GM12878 (cell line): Measurements from ENCODE around the gene PAPOLA. TPM values are rescaled to one million over a fixed set of nuclear protein-coding genes. Genes with fewer than 3 reads are reported as not detected.

Experiments
- CEBPZ ChIP-seq: fragments of 150-350 bp; IDR thresholded peaks from 2 replicates; pipeline ENCODE4 v1.6.1; 2016; ENCODE audit warnings: low read depth, low read length
- ESRRA ChIP-seq: IDR thresholded peaks from 2 replicates; pipeline ENCODE4 v1.6.1; 2012; ENCODE audit warnings: mild to moderate bottlenecking, low read length, improper control_type of control experiment
- ETV6 ChIP-seq, 2 experiments: fragments of 450-650 bp in 1 of 2; IDR thresholded peaks in 1 of 2; conservative IDR thresholded peaks in 1 of 2; 2 replicates each; pipeline ENCODE4 v1.6.1; 2014; ENCODE audit warnings: antibody characterized with exemption in 1 of 2, borderline replicate concordance in 1 of 2, low read depth in 1 of 2, mild to moderate bottlenecking in 1 of 2, moderate library complexity in 1 of 2
- GATAD2B ChIP-seq: fragments of 450-650 bp; conservative IDR thresholded peaks from 2 replicates; pipeline ENCODE4 v1.6.1; 2017; ENCODE audit warnings: low read depth, mild to moderate bottlenecking, moderate library complexity
- HDAC2 ChIP-seq: fragments of 200-600 bp; sonication (generic); IDR thresholded peaks from 2 replicates; pipeline ENCODE4 v1.6.1; 2017
- HDGF ChIP-seq: fragments of 450-650 bp; IDR thresholded peaks from 2 replicates; pipeline ENCODE4 v1.6.1; 2016; ENCODE audit warnings: antibody characterized with exemption
- IRF4 ChIP-seq: IDR thresholded peaks from 2 replicates; pipeline ENCODE4 v1.6.1; 2011; ENCODE audit warnings: low read depth, low read length
- MEF2A ChIP-seq: IDR thresholded peaks from 2 replicates; pipeline ENCODE4 v1.6.1; 2011; ENCODE audit warnings: low read depth, mild to moderate bottlenecking, low read length, moderate library complexity; ENCODE audit not compliant: insufficient read depth
- NBN ChIP-seq: fragments of 450-650 bp; IDR thresholded peaks from 2 replicates; pipeline ENCODE4 v1.6.1; 2016
- NFXL1 ChIP-seq: fragments of 450-650 bp; IDR thresholded peaks from 2 replicates; pipeline ENCODE4 v1.6.1; 2017; ENCODE audit warnings: antibody characterized with exemption, mild to moderate bottlenecking, borderline replicate concordance
- NKRF ChIP-seq: fragments of 450-650 bp; conservative IDR thresholded peaks from 2 replicates; pipeline ENCODE4 v1.6.1; 2017; ENCODE audit warnings: mild to moderate bottlenecking, moderate library complexity
- PBX3 ChIP-seq: IDR thresholded peaks from 2 replicates; pipeline ENCODE4 v1.6.1; 2011; ENCODE audit warnings: mild to moderate bottlenecking, low read depth, low read length, moderate library complexity; ENCODE audit not compliant: insufficient replicate concordance
- PML ChIP-seq: IDR thresholded peaks from 2 replicates; pipeline ENCODE4 v1.6.1; 2012; ENCODE audit warnings: low read length, inconsistent platforms
- POLR2A ChIP-seq: IDR thresholded peaks from 2 replicates; pipeline ENCODE4 v1.6.1; 2011; ENCODE audit warnings: low read depth, mild to moderate bottlenecking, low read length
- POLR2AphosphoS2 ChIP-seq: IDR thresholded peaks from 2 replicates; pipeline ENCODE4 v1.6.1; 2011; ENCODE audit warnings: low read depth, mild to moderate bottlenecking, low read length, improper control_type of control experiment, moderate library complexity
- RCOR1 ChIP-seq: conservative IDR thresholded peaks from 2 replicates; pipeline ENCODE4 v1.6.1; 2012; ENCODE audit warnings: low read depth, low read length, improper control_type of control experiment
- RELB ChIP-seq: fragments of 450-650 bp; IDR thresholded peaks from 2 replicates; pipeline ENCODE4 v1.6.1; 2017; ENCODE audit warnings: low read depth, mild to moderate bottlenecking, moderate library complexity
- SMARCA5 ChIP-seq: fragments of 450-650 bp; IDR thresholded peaks from 2 replicates; pipeline ENCODE4 v1.6.1; 2017; ENCODE audit warnings: mild to moderate bottlenecking
- SUZ12 ChIP-seq: fragments of 200-600 bp; sonication (generic); IDR thresholded peaks from one replicate; pipeline ENCODE4 v1.6.1; 2018; ENCODE audit warnings: antibody characterized with exemption, mild to moderate bottlenecking; ENCODE audit not compliant: unreplicated experiment
- ZBTB4 ChIP-seq: fragments of 450-650 bp; formaldehyde crosslinking; IDR thresholded peaks from 2 replicates; pipeline ENCODE4 v1.4.0; 2022; ENCODE audit warnings: mild to moderate bottlenecking, moderate library complexity
- polyA plus RNA-seq, 11 experiments: library from polyadenylated mRNA; depleted of rRNA in 4 of 11; unstranded in 6 of 11; stranded (reverse) in 5 of 11; fragments of >200 nt; fragmentation: Nextera tagmentation in 4 of 11; fragmentation: Illumina TruSeq in 1 of 11; extraction: Ambion mirVana in 4 of 11; extraction: Trizol in 1 of 11; gene quantifications; 1 replicate in 1 of 11; 2 replicates in 10 of 11; pipeline versions ENCODE4 v1.2.1 to v1.2.3, GENCODE V29; 2011 to 2016; ENCODE audit warnings: inconsistent platforms in 2 of 11, missing spikeins in 2 of 11, low read depth in 1 of 11
- total RNA-seq, 4 experiments: library from RNA; depleted of rRNA in 3 of 4; stranded (reverse); fragments of >200 nt in 3 of 4; fragmentation: Illumina TruSeq in 1 of 4; extraction: Trizol in 1 of 4; gene quantifications; 2 replicates each; pipeline versions ENCODE4 v1.2.1 to v1.2.3, GENCODE V29; 2013 to 2021

The PAPOLA gene
- total and polyA plus RNA-seq, 10 of the 15 experiments (the other 5 are each of a cell fraction or from before 2014, with no cell fraction given): 46.0 to 185 (median 114) TPM

GRCh38 chr14:96509457-96510090 is 7.4 kb downstream of the PAPOLA start (continued):
- TF ChIP-seq RELB: 0 out of 2 replicates have a peak, but pooled peaks have one; percentile 17
- no peak for TF ChIP-seq POLR2A
- TF ChIP-seq MEF2A: 0 out of 2 replicates have a peak, but pooled peaks have one; percentile 42
- TF ChIP-seq RCOR1: no peak
- no peak for TF ChIP-seq GATAD2B
- no peak for TF ChIP-seq PBX3
- TF ChIP-seq HDAC2: no peak
- no peak for TF ChIP-seq PML
- TF ChIP-seq ETV6 (conservative IDR thresholded peaks at IDR 0.05 in 1 of 2, IDR thresholded peaks at IDR 0.05 in 1 of 2; ENCODE audit: borderline replicate concordance in 1 of 2, low read depth in 1 of 2): no peak
- TF ChIP-seq SMARCA5: no peak
- TF ChIP-seq NBN: no peak
- no peak for TF ChIP-seq CEBPZ
- TF ChIP-seq NFXL1: no peak
- TF ChIP-seq SUZ12: no peak
- TF ChIP-seq HDGF: no peak
- TF ChIP-seq NKRF: no peak
- TF ChIP-seq ZBTB4: no peak
- TF ChIP-seq POLR2AphosphoS2: no peak
- TF ChIP-seq IRF4: no peak
- no peak for TF ChIP-seq ESRRA
